ENCODE results near the gene C15orf40. TPM values are rescaled to one million over a fixed set of nuclear protein-coding genes. Genes with fewer than 3 reads are reported as not detected.
A peak's percentile ranks its signal among the peaks of the same experiment; 100 is the strongest.

C15orf40 gene
- polyA plus RNA-seq, 1 experiment: 17.3 TPM

DNA sequence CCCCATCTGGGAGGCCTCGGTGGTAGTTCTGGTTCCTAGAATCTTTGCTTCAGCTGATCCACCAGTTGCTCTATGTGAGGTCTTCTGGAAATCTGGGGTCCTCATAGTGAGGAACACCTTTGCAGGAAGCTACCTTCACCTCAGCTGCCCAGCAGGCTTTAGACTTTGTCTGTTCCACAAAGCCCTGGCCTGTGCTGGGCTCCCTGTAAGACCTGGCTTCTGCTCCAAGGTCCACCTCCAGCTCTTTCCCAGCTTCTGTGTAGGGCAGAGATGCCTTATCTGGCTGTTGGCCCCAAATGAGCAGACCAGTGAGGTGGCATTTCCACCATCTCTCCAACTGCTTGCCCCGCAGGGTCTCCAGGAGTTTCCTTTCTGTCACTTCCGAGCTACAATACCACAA, 50.7 kb downstream of the C15orf40 start:
- Histone ChIP-seq H3K9me3 (ENCODE audit: control insufficient read depth, insufficient read depth, low read length) (no peaks in the 10 kb centered on the region), H3K27me3 (ENCODE audit: control insufficient read depth, insufficient read depth, low read length) (peaks cover 10% of the 10 kb centered on the region), H3K4me3 (ENCODE audit: low read depth, low read length) (no peak overlapping the region), H3K27ac (ENCODE audit: low read depth, low read length) (no peak overlapping the region)
- DNase-seq (ENCODE audit: low read depth, low spot score): no peak
- CTCF ChIA-PET: no interaction called here
- no peak for TF ChIP-seq CTCF (IDR thresholded peaks at IDR 0.05; ENCODE audit: low read depth, low read length)
- POLR2A ChIA-PET: no interaction called here

GRCh38 chr15:82959423-82959822, 52.0 kb downstream of the C15orf40 start:
- no peak for DNase-seq (ENCODE audit: low read depth, low spot score)
- POLR2A ChIA-PET: interaction anchor here (0.6 kb wide), 1 partner anchor 18 kb away, joined by 8 read pairs; no protein-coding TSS in a partner anchor
- Histone ChIP-seq H3K4me3 (ENCODE audit: low read depth, low read length) (no peak overlapping the region), H3K9me3 (ENCODE audit: control insufficient read depth, insufficient read depth, low read length) (no peaks in the 10 kb centered on the region), H3K27me3 (ENCODE audit: control insufficient read depth, insufficient read depth, low read length) (peaks cover 10% of the 10 kb centered on the region), H3K27ac (ENCODE audit: low read depth, low read length) (no peak overlapping the region)
- CTCF ChIA-PET: no interaction called here
- no peak for TF ChIP-seq CTCF (IDR thresholded peaks at IDR 0.05; ENCODE audit: low read depth, low read length)

DNA sequence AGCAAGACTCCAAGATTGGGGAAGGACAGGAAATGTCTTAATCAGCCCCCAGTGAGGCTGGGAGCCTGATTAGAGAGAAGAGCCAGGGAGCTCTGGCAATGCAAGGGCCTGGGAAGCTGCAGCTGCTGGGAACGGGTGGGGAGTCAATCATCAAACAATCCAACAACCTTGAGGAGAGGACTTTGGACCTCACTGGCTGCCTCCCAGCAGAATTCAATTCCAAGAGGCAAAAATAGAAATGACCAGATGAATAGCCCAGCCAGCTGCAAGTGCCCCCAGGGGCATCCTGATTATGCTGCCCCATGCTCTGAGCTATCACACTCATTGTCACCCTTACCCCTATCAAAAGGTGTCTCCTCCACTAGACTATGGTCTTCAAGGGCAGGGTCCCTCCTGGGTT, 52.8 kb downstream of the C15orf40 start:
- ChIA-PET CTCF (no interaction called here), POLR2A (no interaction called here)
- TF ChIP-seq CTCF (IDR thresholded peaks at IDR 0.05; ENCODE audit: low read depth, low read length): no peak
- DNase-seq (ENCODE audit: low read depth, low spot score): no peak
- H3K9me3 ChIP-seq (ENCODE audit: control insufficient read depth, insufficient read depth, low read length): no peaks in the 10 kb centered on the region
- no peak overlapping the region for H3K4me3 ChIP-seq (ENCODE audit: low read depth, low read length)
- H3K27ac ChIP-seq (ENCODE audit: low read depth, low read length): no peak overlapping the region
- H3K27me3 ChIP-seq (ENCODE audit: control insufficient read depth, insufficient read depth, low read length): peaks cover 10% of the 10 kb centered on the region

DNA sequence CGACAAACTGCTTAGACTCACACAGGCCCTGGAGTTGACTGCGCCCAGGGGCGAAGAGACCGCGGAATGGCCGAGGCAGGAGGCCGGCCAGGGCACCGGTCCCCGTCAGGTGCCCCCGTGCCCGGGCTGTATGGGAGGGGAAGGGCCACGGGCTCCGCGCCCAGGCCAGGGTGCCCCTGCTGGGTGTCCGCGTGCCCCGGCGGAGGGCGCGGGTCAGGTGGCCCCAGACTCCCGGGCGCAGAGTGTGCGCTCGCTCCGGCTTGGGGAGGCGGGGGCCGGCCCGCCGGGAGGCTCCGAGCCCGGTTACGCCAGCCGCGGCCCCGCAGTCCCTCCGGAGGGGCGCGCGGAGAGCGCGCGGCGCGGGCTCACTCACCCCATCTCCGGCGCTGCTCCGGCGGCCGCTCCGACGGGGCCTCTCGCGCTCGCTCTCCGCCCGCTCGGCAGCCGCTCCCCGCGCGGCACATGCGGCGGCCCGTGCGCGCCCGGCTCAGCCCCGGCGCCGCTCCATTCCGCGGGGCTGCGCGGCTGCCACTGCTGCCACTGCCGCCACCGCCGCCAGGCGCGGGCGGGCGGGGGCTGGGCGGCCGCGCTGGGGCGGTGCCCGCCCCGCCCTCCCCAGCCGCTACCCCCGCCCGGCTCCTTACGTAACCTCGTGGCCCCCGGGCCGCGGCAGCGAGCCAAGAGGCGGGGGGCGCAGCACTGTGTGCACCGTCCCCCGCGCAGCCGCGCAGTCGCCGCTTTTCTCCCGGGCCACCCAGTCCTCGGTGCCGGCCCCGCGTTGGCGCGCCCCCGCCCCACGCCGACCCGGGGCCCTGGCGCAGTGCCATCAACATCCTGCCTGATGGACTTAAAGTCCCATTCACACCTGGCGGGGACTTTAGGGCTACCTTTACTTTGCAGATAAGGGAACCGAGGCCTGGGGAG, 59.0 kb downstream of the C15orf40 start, which contains the start of gene HOMER2:
HOMER2 (minus strand) TSS at position 563 of the 924 bp plus-strand sequence; CDS start at position 378, 185 bp downstream.
- H3K27me3 ChIP-seq (ENCODE audit: control insufficient read depth, insufficient read depth, low read length): peaks cover 18% of the 10 kb centered on the region
- CTCF ChIA-PET: no interaction called here
- no peak for TF ChIP-seq CTCF (IDR thresholded peaks at IDR 0.05; ENCODE audit: low read depth, low read length)
- no peak within 1 kb of the TSS for H3K27ac ChIP-seq (ENCODE audit: low read depth, low read length)
- no peaks in the 10 kb centered on the region for H3K9me3 ChIP-seq (ENCODE audit: control insufficient read depth, insufficient read depth, low read length)
- DNase-seq (ENCODE audit: low read depth, low spot score): no peak
- POLR2A ChIA-PET: no interaction called here
- H3K4me3 ChIP-seq (ENCODE audit: low read depth, low read length): peak within 1 kb of the TSS; percentile 17; the same call in 1 of the 2 replicates

GRCh38 chr15:82951472-82952157, 59.8 kb downstream of the C15orf40 start:
- Histone ChIP-seq H3K27me3 (ENCODE audit: control insufficient read depth, insufficient read depth, low read length) (peaks cover 18% of the 10 kb centered on the region), H3K9me3 (ENCODE audit: control insufficient read depth, insufficient read depth, low read length) (no peaks in the 10 kb centered on the region), H3K4me3 (ENCODE audit: low read depth, low read length) (no peak overlapping the region), H3K27ac (ENCODE audit: low read depth, low read length) (no peak overlapping the region)
- TF ChIP-seq CTCF (IDR thresholded peaks at IDR 0.05; ENCODE audit: low read depth, low read length): no peak
- POLR2A ChIA-PET: no interaction called here
- DNase-seq (ENCODE audit: low read depth, low spot score): no peak
- CTCF ChIA-PET: no interaction called here
